PC-9 (cell line): ENCODE results near the gene C2CD4A.

Experiments
- EZH2 ChIP-seq: fragments of 200-600 bp; sonication (generic); IDR thresholded peaks from 2 replicates; pipeline ENCODE4 v1.8.0; 2017; ENCODE audit warnings: antibody characterized with exemption, low read depth
- TF ChIP-seq, protein P1 (sequence below): fragments of 200-600 bp; sonication (generic); conservative IDR thresholded peaks from 2 replicates; pipeline ENCODE4 v1.6.1; 2017; ENCODE audit warnings: mixed run types, antibody characterized with exemption, mild to moderate bottlenecking, moderate library complexity

DNA sequence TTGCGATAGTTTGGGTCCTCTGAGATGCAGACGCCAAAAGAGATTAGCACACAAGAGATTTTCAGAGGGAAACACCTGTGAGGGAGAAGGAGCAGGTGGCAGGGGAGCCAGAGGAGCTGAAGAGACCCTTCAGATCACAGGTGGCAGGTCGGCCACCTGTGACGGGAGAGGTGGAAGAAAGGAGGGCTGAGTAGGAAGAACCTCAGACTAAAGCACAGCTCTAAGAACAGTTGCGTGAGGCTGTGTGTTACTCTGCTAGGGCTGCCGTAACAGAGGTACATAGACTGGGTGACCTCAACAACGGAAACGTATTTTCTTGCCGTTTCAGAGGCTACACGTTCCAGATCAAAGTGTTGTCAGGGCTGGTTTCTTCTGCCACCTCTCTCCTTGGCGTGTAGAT lies 38.5 kb downstream of the C2CD4A start:
- TF ChIP-seq, protein P1, sequence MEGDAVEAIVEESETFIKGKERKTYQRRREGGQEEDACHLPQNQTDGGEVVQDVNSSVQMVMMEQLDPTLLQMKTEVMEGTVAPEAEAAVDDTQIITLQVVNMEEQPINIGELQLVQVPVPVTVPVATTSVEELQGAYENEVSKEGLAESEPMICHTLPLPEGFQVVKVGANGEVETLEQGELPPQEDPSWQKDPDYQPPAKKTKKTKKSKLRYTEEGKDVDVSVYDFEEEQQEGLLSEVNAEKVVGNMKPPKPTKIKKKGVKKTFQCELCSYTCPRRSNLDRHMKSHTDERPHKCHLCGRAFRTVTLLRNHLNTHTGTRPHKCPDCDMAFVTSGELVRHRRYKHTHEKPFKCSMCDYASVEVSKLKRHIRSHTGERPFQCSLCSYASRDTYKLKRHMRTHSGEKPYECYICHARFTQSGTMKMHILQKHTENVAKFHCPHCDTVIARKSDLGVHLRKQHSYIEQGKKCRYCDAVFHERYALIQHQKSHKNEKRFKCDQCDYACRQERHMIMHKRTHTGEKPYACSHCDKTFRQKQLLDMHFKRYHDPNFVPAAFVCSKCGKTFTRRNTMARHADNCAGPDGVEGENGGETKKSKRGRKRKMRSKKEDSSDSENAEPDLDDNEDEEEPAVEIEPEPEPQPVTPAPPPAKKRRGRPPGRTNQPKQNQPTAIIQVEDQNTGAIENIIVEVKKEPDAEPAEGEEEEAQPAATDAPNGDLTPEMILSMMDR, result no peak
- TF ChIP-seq EZH2, result no peak
